ENCODE measurements around the gene PACSIN1.

The PACSIN1 gene

DNA sequence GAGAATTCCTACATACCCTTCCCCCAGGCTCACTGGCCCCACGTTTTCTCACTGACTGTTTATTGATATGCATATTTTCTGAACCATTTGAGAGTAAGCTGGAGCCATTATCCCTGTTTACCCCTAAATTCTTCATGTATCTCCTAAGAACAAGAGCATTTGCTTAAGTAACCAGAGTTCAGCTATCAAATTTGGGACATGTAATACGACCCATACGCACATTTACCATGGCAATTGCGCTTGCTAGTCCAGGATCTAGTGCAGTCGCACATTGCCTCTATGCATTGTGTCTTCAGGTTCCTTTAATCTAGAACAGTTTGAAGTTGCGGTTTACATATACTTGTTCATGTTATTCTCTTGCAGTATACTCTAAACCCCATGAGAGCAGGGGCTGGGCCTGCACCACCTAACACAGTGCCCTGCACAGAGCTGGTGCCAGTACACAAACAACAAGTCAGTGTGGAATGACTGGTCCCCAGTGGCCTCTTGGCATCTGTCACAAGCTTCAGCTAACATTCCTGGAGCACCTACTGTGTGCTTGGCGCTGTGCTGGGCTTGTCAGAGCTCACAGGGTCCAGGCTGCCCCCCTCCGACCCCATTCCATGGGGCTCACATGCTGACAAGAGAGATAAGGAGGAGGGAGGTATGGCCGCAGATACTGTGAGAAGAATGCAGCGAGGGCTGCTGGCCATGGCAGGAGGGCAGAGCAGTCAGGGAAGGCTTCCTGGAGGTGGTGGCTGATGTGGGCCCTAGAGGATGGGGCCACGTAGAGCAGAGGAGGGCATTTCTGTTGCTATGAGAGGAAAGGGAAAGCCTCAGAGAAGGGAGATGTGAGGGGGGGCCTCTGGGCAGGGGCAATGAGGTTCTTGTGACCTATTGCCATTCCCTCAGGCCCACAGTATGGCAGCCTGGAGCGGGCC, 62.1 kb downstream of the PACSIN1 start:
- DNase-seq (ENCODE audit: low read depth) = no peak
- TF ChIP-seq CTCF (IDR thresholded peaks at IDR 0.05; ENCODE audit: low read depth, low read length, missing control alignments) = no peak
- H3K4me3 ChIP-seq (ENCODE audit: low read depth, low read length) = no peak overlapping the region
- in situ Hi-C loops (cut with HindIII; ENCODE audit: low sequenced_read_pairs) = no loop called here

DNA sequence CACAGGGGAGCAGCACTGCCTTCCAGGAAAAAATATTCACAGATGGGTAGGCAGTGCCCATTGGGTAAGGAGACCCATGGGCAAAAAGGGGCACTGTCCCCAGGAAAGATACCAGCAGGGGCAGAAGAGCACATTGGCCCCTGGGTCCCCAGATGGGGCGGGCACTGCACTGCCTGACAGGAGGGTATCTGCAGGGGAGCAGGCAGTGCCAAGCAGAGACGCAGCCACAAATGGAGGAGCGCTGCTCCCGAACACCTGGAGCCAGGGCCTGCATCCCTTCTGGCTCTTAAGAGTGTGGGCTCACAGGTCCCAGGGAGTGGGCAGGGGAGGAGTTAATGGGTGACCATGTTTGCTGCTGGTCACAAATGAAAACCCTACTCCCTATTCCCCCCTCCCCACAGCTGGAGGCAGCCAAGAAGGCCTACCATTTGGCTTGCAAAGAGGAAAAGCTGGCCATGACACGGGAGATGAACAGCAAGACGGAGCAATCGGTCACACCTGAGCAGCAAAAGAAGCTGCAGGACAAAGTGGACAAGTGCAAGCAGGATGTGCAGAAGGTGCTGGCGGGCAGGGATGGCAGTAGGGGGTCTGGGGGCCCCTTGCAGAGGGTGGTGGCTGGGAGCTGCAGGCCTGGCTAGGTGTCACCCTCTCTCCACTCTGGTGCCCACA, 63.3 kb downstream of the PACSIN1 start:
- DNase-seq (ENCODE audit: low read depth) = no peak
- TF ChIP-seq CTCF (IDR thresholded peaks at IDR 0.05; ENCODE audit: low read depth, low read length, missing control alignments) = no peak
- H3K4me3 ChIP-seq (ENCODE audit: low read depth, low read length) = no peak overlapping the region
- in situ Hi-C loops (cut with HindIII; ENCODE audit: low sequenced_read_pairs) = no loop called here

DNA sequence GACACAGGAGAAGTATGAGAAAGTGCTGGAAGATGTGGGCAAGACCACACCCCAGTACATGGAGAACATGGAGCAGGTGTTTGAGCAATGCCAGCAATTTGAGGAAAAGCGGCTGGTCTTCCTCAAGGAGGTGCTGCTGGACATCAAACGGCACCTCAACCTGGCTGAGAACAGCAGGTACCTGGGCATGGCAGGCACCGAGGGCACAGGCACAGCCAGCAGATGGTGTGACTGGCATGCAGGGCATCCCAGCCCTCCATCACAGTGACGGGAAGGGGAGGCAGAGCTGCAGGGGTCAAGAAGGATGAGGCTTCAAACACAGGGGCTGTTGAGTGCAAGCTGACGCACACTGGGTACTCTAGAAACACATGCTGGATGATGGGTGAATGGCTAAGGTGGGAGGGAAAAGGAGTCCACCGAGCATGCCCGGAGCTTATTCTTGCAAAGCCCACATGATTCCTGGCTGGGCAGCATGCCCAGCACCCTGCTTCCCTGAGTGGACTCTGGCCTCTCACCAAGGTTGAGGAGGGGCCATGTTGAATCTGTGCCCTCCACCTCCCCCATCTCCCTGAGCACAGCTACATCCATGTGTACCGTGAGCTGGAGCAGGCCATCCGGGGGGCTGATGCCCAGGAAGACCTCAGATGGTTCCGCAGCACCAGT, 63.9 kb downstream of the PACSIN1 start:
- H3K4me3 ChIP-seq (ENCODE audit: low read depth, low read length) = no peak overlapping the region
- no peak for DNase-seq (ENCODE audit: low read depth)
- in situ Hi-C loops (cut with HindIII; ENCODE audit: low sequenced_read_pairs) = loop anchor here (5.0 kb wide), 1 partner anchor 58 kb away; no protein-coding TSS in a partner anchor
- no peak for TF ChIP-seq CTCF (IDR thresholded peaks at IDR 0.05; ENCODE audit: low read depth, low read length, missing control alignments)

DNA sequence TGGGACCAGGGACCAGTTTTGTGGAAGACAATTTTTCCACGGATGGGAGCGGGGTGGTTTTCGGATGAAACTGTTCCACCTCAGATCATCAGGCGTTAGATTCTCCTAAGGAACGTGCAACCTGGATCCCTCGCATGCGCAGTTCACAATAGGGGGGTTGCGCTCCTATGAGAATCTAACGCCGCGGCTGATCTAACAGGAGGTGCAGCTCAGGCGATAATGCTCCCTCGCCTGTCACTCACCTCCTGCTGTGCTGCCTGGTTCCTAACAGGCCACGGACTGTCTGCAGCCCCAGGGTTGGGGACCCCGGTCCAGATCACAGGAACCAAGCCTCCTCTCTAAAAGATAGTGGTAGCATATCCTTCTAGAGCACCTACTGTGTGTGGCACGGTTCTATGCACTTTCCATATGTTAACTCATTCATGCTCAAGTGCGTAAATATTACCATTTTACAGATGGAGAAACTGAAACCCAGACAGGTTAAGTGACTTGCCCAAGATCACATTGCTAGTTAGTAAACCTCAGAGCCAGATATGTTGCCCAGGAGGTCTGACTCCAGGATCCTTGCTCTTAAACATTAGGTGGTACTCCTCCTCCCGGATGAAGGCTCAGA, 65.0 kb downstream of the PACSIN1 start:
- in situ Hi-C loops (cut with HindIII; ENCODE audit: low sequenced_read_pairs) = loop anchor here (5.0 kb wide), 1 partner anchor 56 kb away; no protein-coding TSS in a partner anchor
- TF ChIP-seq CTCF (IDR thresholded peaks at IDR 0.05; ENCODE audit: low read depth, low read length, missing control alignments) = no peak
- no peak for DNase-seq (ENCODE audit: low read depth)

GRCh38 chr6:34531580-34532201, 65.8 kb downstream of the PACSIN1 start:
- peak overlapping the region; percentile 21 for H3K4me3 ChIP-seq (ENCODE audit: low read depth, low read length)

More for the DNA sequence above, 65.0 kb downstream of the PACSIN1 start:
- H3K4me3 ChIP-seq (ENCODE audit: low read depth, low read length) = no peak overlapping the region

More at GRCh38 chr6:34531580-34532201, 65.8 kb downstream of the PACSIN1 start:
- TF ChIP-seq CTCF (IDR thresholded peaks at IDR 0.05; ENCODE audit: low read depth, low read length, missing control alignments) = no peak
- in situ Hi-C loops (cut with HindIII; ENCODE audit: low sequenced_read_pairs) = loop anchor here (5.0 kb wide), 1 partner anchor 56 kb away; no protein-coding TSS in a partner anchor
- peak; percentile 42 for DNase-seq (ENCODE audit: low read depth)
